ENCODE data around the gene PTGS1.

GRCh38 chr9:122338536-122338935 lies 32.3 kb upstream of the PTGS1 start:
- TF ChIP-seq, protein P1, sequence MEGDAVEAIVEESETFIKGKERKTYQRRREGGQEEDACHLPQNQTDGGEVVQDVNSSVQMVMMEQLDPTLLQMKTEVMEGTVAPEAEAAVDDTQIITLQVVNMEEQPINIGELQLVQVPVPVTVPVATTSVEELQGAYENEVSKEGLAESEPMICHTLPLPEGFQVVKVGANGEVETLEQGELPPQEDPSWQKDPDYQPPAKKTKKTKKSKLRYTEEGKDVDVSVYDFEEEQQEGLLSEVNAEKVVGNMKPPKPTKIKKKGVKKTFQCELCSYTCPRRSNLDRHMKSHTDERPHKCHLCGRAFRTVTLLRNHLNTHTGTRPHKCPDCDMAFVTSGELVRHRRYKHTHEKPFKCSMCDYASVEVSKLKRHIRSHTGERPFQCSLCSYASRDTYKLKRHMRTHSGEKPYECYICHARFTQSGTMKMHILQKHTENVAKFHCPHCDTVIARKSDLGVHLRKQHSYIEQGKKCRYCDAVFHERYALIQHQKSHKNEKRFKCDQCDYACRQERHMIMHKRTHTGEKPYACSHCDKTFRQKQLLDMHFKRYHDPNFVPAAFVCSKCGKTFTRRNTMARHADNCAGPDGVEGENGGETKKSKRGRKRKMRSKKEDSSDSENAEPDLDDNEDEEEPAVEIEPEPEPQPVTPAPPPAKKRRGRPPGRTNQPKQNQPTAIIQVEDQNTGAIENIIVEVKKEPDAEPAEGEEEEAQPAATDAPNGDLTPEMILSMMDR (IDR thresholded peaks at IDR 0.05), result no peak
- no peak for TF ChIP-seq POLR2A (IDR thresholded peaks at IDR 0.05)
- no peak for TF ChIP-seq POLR2AphosphoS5 (IDR thresholded peaks at IDR 0.05)

All from prostate gland (tissue), 2 donors.